ENCODE measurements around the gene SPDYE3.
"Not testable (repeated sequence)": the region's sequence is repeated elsewhere in the genome, so short reads cannot be mapped to it uniquely, and the experiment has no call there.

The SPDYE3 gene

GRCh38 chr7:100349757-100350156 lies 42.3 kb downstream of the SPDYE3 start:
- no peak for DNase-seq (ENCODE audit: low spot score)

GRCh38 chr7:100351657-100352058 lies 44.2 kb downstream of the SPDYE3 start:
- DNase-seq (ENCODE audit: low spot score) = no peak

- DNase-seq (ENCODE audit: low spot score) = not testable (repeated sequence)
Measured at GRCh38 chr7:100352230-100352781, 44.8 kb downstream of the SPDYE3 start.

GRCh38 chr7:100352984-100353684 lies 45.6 kb downstream of the SPDYE3 start:
- no peak for DNase-seq (ENCODE audit: low spot score)

- DNase-seq (ENCODE audit: low spot score) = peak; percentile 47
Measured at GRCh38 chr7:100353685-100354330, 46.3 kb downstream of the SPDYE3 start.

GRCh38 chr7:100356416-100357068 lies 49.0 kb downstream of the SPDYE3 start:
- DNase-seq (ENCODE audit: low spot score) = no peak

- no peak for DNase-seq (ENCODE audit: low spot score)
Measured at GRCh38 chr7:100357131-100357561, 49.6 kb downstream of the SPDYE3 start.

- no peak for DNase-seq (ENCODE audit: low spot score)
Measured at GRCh38 chr7:100358027-100358856, 50.7 kb downstream of the SPDYE3 start, which contains the start of gene PILRB. Gene PILRB (plus strand): TSS chr7:100358117. CDS start chr7:100358303, 186 bp downstream.

GRCh38 chr7:100358857-100359212 lies 51.3 kb downstream of the SPDYE3 start:
- no peak for DNase-seq (ENCODE audit: low spot score)

- DNase-seq (ENCODE audit: low spot score) = no peak
Measured at GRCh38 chr7:100360135-100360854, 52.8 kb downstream of the SPDYE3 start.

GRCh38 chr7:100363098-100363497 lies 55.6 kb downstream of the SPDYE3 start:
- DNase-seq (ENCODE audit: low spot score) = no peak

- DNase-seq (ENCODE audit: low spot score) = not testable (repeated sequence)
Measured at GRCh38 chr7:100363797-100364196, 56.3 kb downstream of the SPDYE3 start.

- no peak for DNase-seq (ENCODE audit: low spot score)
Measured at GRCh38 chr7:100364480-100364879, 57.0 kb downstream of the SPDYE3 start.

GRCh38 chr7:100365998-100366367 lies 58.5 kb downstream of the SPDYE3 start:
- DNase-seq (ENCODE audit: low spot score) = not testable (repeated sequence)

- DNase-seq (ENCODE audit: low spot score) = no peak
Measured at GRCh38 chr7:100366411-100367250, 59.1 kb downstream of the SPDYE3 start.

GRCh38 chr7:100367251-100367620 lies 59.7 kb downstream of the SPDYE3 start:
- DNase-seq (ENCODE audit: low spot score) = no peak

GRCh38 chr7:100367676-100368613 lies 60.4 kb downstream of the SPDYE3 start:
- DNase-seq (ENCODE audit: low spot score) = no peak

- peak; percentile 13 for DNase-seq (ENCODE audit: low spot score)
Measured at GRCh38 chr7:100369105-100369504, 61.6 kb downstream of the SPDYE3 start.

GRCh38 chr7:100370303-100370702 lies 62.8 kb downstream of the SPDYE3 start:
- no peak for DNase-seq (ENCODE audit: low spot score)

Measured in CD4-positive, alpha-beta T cell treated with Interleukin-15 for 4 hours (primary cell).